Limb (tissue), 2 donors: Measurements from ENCODE around the gene CD4.

Experiments
- DNase-seq, 2 donors: peaks; one replicate each; pipeline ENCODE4 v3.0.0-alpha.2; 2016; ENCODE audit errors: extremely low spot score in 2 of 2

Gene CD4

GRCh38 chr12:6778217-6778573 lies 11.1 kb upstream of the CD4 start:
- DNase-seq: peak in 1 of 2 donors; percentile 52

DNA sequence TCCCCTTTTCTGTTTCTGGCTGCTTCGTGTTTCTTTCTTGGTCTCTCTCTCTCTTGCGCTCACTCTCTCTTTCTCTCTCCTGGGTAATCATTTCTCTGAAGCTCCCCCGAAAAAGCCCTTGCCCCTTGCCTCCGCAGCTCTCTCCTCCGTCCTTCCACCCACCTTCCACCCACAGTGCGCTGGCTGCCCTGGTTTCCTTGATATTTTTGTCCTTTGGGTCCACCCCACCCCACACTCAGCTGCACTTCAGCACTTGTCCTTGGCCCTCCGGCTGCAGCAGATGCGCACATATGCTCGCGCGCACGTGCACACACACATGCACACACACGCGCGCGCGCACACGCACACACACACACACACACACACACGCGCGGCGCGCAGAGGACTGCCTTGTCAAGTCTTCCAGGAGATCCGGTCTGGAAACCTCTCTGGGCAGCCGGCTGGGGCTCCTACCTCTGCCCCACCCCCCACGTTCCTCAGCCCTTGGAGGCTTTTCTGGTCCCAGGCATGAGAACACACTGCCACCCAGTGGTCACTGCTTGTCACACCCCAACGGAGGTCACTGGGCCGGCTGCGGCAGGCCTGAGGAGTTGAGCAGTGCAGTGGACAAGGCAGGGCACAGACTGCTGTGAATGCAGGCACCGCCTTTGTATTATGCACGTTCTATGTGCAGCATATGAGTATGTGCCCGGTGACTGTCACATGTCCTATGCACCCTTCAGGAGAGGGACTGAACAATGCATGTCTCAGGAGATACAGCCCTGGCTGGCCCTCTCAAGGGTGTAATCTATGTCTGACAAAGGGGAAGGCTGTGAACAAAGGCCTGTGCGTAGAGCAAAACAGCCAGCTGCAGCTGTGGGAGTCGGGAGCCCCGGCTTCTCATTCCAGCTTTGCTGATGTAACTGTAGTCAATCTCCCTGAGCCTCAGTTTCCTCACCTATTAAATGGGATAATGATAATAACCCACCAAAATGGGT lies 10.5 kb upstream of the CD4 start:
- DNase-seq: peak; percentile 94 to 96

DNA sequence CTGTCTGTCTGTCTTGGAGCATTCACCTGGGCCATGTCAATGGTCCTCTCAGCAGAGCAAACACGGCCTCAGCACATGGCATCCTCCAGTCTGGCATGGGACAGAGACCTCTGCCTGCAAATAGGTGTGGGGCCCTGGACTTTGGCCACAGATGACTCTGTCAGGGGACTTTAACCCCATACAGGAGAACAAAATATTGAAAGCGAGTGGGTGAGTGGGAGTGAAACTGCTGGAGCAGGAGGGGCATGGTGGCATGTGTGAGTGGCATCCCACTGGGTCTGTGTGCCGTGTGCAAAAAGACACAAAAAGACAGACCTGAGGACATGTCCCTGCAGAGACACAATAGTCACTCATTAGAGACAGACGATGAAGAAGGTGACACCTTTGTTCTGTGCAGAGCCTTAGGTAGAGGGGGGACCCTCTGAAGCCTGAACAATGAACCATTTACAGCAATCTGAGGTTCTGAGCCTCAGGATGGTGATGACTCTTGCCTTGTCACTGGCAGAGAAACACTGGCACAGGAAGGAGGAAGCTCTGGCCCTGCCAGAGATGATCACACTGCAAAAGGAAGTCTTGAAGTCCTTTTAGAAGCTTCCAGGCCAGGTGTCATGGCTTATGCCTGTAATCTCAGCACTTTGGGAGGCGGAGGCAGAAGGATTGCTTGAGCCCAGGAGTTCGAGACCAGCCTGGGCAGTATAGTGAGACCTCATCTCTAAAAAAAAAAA lies 9.5 kb upstream of the CD4 start:
- no peak for DNase-seq

DNA sequence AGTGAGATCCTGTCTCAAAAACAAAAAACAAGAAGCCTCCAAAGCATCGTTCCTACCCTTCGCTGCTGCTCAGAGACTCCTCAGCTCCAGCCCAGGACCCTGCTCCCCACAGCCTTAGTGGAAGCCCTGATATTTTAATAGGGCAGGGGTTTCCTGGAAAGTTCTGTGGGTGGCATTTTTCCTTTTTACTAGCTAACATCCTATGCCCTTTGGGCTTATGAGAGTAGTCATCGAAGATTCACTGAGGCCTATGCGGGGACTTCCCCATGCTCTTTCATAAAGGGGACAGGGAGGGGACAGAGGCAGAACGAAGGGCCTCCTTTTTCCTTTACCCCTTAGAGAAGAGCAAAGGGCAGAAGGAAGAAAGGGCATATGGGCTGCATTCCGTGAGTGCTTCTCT lies 8.8 kb upstream of the CD4 start:
- no peak for DNase-seq

DNA sequence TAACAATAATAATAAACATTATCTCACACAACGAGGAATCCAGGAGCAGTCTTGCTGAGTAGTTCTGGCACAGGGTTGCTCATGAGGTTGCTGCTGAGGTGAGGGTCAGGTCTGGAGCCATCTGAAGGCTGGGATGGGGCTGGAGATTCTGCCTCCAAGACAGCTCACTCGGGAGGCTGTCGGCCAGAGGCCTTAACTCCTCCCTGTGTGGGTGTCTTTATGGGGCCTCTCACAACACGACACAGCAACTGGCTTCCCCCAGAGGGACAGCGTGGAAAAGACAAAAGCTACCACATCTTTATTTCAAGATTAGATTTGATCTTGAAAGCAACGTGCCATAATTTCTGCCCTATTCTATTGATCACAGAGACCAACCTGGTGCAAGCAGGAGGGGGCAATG lies 7.2 kb upstream of the CD4 start:
- no peak for DNase-seq

GRCh38 chr12:6782850-6783566 lies 6.3 kb upstream of the CD4 start:
- DNase-seq: no peak

DNA sequence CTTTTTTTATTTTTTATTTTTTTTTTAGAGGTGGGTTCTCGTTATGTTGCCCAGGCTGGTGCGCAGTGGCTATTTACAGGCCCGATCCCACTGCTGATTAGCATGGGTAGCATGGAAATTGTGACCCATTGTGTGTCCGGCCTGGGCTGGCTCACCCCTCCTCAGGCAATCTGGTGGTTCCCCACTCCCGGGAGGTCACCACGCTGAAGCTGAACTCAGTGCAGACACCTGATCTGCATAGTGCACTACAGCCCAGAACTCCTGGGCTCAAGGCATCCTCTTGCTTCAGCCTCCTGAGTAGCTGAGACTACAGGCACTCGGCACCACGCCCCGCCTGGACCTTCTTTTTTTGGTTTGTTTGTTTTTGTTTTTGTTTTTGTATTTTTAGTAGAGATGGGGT lies 5.5 kb upstream of the CD4 start:
- DNase-seq: no peak

DNA sequence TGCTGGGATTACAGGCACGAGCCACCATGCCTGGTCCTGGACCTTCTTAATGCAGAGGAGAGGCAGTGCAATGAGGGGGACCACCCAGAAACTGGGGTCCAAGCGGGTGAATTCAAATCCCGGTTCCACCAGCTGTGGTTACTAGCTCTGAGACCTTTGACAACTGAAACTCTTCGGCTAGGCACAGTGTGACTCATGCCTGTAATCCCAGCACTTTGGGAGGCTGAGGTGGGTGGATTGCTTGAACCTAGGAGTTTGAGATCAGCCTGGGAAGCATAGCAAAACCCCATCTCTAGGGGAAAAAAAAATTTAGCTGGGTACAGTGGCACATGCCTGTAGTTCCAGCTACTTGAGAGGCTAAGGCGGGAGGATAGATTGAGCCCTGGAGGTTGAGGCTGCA lies 5.0 kb upstream of the CD4 start:
- DNase-seq: no peak

DNA sequence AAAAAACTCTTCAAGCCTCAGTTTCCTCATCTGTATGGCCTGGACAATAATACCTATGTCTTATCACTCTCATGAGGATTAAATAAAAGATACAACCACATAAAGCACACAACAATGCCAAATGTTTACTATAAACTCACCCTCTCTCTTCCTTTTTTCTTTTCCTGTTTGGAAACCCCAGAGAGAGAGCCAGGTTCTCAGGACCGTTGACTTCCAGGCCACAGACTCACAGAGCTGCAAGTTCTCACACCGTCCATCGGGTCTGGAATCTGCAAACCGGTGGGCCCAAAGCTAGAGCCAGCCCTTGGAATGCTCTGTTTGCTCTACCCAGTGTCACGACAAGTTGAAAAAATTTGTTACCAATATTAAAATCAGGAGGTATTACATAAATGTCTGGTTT lies 4.6 kb upstream of the CD4 start:
- DNase-seq: no peak

GRCh38 chr12:6786416-6787094 lies 2.8 kb upstream of the CD4 start:
- no peak for DNase-seq

DNA sequence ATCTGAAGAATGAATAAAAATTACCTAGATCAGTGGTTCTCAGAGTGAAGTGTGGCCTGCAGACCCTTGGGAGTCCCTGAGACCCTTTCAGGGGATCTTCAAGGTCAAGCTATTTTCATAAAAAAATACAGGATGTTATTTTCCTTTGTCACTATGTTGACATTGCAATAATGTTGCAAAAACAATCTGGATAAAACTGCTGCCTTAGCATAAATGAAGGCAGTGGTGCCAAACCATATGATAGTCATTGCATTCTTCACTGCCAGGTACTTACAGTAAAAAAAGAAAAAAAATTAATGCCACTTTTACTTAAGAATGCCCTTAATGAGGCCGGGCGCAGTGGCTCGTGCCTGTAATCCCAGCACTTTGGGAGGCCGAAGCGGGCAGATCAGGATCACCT lies 2.0 kb upstream of the CD4 start:
- DNase-seq: no peak

DNA sequence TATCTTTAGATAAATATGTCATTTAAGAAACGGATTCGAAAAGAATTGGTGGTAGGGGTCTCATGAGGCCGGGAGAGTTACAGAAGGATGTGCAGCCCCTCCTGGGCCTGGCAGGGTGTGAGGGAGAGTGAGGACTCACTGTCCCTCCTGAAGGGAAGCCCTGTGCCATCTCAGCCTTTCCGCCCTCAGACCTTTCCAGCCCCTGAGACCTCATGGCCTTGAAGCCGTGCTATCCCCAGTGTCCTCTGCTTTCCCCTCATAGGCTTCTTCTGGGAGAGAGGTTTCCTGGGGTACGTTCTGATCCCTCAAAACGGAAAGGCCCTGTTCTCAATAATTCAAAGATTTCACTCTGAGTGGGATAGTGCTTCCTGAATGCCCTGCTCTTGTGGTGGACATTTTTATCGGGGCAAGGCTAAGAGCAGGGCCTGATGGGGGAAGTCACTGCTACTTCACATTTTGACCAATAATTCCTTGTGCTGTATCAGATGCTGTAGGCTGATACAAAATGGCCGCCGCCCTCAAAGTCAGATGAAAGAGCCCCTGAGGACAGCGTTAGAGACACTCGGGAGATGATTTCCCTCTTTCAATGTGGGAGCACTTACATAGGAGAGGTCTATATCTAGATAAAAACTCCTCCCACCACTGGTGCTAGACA lies 1.3 kb downstream of the CD4 start:
- no peak for DNase-seq

DNA sequence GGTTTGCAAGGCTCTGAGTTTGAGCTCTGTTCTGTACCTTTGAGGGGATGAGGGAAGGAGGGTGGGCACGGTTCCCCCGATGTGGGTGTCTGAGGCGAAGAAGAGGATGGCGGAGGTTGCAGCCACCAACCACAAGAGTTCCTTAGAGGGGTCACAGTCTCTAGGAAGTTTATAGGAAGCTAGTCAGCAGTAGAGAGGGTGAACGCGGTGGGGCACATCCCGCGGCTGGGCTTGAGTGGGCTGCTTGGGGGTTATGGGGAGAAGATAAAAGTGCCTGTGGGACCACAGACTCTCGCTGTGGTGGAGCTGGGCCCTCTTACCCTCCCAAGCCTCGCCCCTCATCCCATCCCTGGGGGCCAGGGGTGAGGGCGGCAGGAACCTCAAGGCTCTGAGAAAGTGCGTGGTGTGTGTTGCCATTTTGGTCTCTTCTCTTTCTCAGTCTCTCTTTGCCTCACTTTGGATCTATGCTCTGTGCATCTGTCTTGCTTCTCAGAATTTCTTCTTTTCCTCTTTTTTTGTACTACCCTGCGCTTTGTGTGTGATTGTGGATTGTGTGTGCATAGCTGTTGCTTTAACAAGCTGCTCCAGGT lies 2.7 kb downstream of the CD4 start:
- DNase-seq: no peak

DNA sequence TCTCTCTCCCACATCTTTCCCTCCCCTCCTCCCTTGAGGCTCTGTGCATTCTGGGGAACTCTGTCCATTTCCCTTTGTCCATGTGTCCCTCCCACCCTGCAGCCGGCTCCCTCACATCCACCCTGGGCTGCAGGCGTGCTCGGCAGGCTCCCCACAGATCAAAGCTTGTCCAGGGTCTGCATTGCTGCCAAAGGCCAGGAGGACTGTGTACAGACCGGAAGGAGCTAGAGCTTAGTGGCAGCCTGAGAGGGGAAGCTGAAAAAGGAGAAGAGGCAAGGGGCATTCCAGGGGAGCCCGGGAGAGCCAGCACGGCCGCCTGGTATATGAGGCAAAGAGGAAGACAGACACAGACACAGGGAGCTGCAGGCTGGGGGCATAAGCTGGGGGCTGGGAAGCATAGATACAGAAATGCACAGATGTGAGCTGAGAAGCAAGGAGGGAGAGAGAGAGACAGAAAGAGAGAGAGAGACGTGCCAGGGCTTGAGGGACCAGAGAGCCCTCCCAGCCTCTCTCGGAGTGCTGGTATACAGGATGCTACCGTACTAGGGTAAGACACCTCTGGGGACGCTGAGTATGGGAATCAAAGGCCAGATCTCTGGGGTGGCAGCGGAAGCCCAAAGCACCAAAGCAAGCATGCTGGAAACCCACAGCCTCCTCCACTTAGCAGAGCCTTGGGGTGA lies 3.3 kb downstream of the CD4 start:
- DNase-seq: peak; percentile 30 to 49

GRCh38 chr12:6795088-6795487 lies 5.8 kb downstream of the CD4 start:
- no peak for DNase-seq

GRCh38 chr12:6796576-6796975 lies 7.2 kb downstream of the CD4 start:
- DNase-seq: no peak

DNA sequence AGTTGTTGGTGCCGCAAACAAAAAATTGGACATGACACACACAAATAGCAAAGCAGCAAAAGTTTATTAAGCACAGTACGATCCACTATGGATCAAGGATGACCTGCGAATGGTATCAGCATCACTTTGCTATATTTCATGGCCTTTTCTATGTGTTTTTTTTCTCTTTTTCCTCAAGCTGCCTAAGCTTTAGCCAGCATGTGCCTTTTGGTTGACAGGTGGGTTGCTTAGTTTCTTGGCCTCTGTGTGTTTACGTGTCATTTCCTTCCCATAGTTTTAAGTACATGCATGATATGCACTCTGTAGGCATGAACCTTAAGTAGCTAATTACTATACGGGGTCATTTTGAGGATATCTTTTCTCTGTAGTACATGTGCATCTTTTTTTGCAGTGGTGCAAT lies 9.8 kb downstream of the CD4 start:
- no peak for DNase-seq

GRCh38 chr12:6807170-6807569 lies 17.8 kb downstream of the CD4 start:
- DNase-seq: no peak

DNA sequence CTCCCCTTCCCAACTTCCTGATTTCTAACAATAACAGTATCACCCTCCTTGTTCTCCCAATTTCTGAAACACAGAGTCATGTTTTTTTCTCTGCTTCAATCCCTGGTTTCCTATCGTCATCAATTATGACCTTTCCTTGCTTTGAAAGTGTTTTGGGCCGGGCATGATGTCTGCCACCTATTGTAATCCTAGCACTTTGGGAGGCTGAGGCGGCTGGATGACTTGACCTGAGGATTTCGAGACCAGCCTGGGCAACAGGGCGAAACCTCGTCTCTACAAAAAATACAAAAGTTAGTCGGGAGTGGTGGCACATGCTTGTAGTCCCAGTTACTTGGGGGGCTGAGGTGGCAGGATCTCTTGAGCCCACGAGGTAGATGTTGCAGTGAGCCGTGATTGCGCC lies 19.7 kb downstream of the CD4 start:
- DNase-seq: no peak

DNA sequence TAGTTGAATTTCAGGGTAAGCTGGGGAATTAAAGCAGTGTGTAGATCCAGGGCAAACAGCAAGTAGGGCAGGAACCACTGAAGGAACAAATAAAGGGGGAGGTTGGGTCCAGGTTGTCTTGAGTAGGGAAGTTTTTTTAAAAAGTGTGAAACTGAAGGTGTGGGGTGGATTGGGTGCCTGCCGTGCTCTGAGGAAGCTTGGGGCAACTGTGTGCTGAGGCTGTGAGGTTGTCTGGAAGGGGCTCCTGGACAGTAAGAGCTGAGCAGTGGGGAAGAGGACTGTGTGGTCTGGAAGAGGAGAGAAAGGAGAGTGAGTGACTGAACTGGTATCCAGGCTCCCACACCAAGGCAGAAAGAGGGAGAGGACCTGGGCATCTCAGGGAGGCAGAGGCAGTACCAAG lies 21.4 kb downstream of the CD4 start:
- DNase-seq: no peak
